Prostate gland (tissue), 2 donors: ENCODE measurements around the gene BMPER. TPM values are rescaled to one million over a fixed set of nuclear protein-coding genes. Genes with fewer than 3 reads are reported as not detected.

ENCODE experiments used
- DNase-seq: peaks from one replicate; pipeline ENCODE4 v3.0.0-alpha.2; 2019; ENCODE audit warnings: low spot score
- H3K27ac ChIP-seq, 2 donors: fragments of 200-600 bp; sonication (generic); 2 replicates each; pipeline ENCODE4 v1.5.1; 2017 to 2019
- H3K27me3 ChIP-seq: fragments of 200-600 bp; sonication (generic); replicated peaks from 2 replicates; pipeline ENCODE4 v1.5.1; 2019; ENCODE audit not compliant: insufficient read depth
- H3K36me3 ChIP-seq, 2 donors: fragments of 200-600 bp; sonication (generic); 1 replicate in 1 of 2; 2 replicates in 1 of 2; pipeline versions ENCODE4 v1.5.1 to v1.8.1; 2017 to 2019
- H3K4me1 ChIP-seq: fragments of 200-600 bp; sonication (generic); replicated peaks from 2 replicates; pipeline ENCODE4 v1.5.1; 2019
- H3K4me3 ChIP-seq, 2 donors: fragments of 200-600 bp; sonication (generic); 2 replicates each; pipeline ENCODE4 v1.5.1; 2017 to 2019
- H3K9me3 ChIP-seq: fragments of 200-600 bp; sonication (generic); 2 replicates; pipeline ENCODE4 v1.5.1; 2017
- CTCF ChIP-seq, 4 experiments: fragments of 200-600 bp in 2 of 4; fragments of 450-650 bp in 2 of 4; sonication (generic) in 2 of 4; IDR thresholded peaks; 1 replicate in 3 of 4; 2 replicates in 1 of 4; pipeline ENCODE4 v1.5.1; 2016 to 2019; ENCODE audit warnings: antibody characterized with exemption in 4 of 4, mild to moderate bottlenecking in 2 of 4, moderate library complexity in 2 of 4
- POLR2A ChIP-seq: fragments of 450-650 bp; IDR thresholded peaks from one replicate; pipeline ENCODE4 v1.6.1; 2016; ENCODE audit warnings: antibody characterized with exemption, mild to moderate bottlenecking
- POLR2AphosphoS5 ChIP-seq: sonication (generic); formaldehyde crosslinking; IDR thresholded peaks from one replicate; pipeline ENCODE4 v1.6.1; 2017; ENCODE audit warnings: antibody characterized with exemption
- WGBS: methylation state at CpG from one replicate; pipeline ENCODE4 v1.1.5; 2018; 5-methylcytosine and 5-hydroxymethylcytosine counted together
- intact Hi-C: fragments of 100-400 bp; cut with DNase I; formaldehyde crosslinking; loops from one replicate; pipeline ENCODE4 v1.14.2; 2022
- total RNA-seq, 2 donors: library from RNA; depleted of rRNA; stranded (reverse); fragments of >200 nt; gene quantifications; one replicate each; pipeline ENCODE4 v1.1.0, GENCODE V29; 2016

BMPER gene
- total RNA-seq, 2 donors from 2014 or later, result 4.5 to 8.4 TPM

- TF ChIP-seq CTCF (IDR thresholded peaks at IDR 0.05), result peak; percentile 61 to 88 (median 79)
- TF ChIP-seq POLR2A, result no peak
- peak; percentile 8 for TF ChIP-seq POLR2AphosphoS5
- Histone ChIP-seq H3K36me3 (no peaks in the 10 kb centered on the region), H3K4me3 (no peak overlapping the region), H3K4me1 (no peaks in the 10 kb centered on the region), H3K27me3 (no peaks in the 10 kb centered on the region), H3K27ac (no peak overlapping the region), H3K9me3 (no peaks in the 10 kb centered on the region)
- peak; percentile 83 for DNase-seq
- WGBS, result 21% methylated on average over 17 of the region's 17 CpGs
- intact Hi-C loops, result loop anchor here (2.0 kb wide), 1 partner anchor 138 kb away; no protein-coding TSS in a partner anchor
Measured at GRCh38 chr7:33895025-33895804, 10.1 kb upstream of the BMPER start.

GRCh38 chr7:33900501-33900900, 4.8 kb upstream of the BMPER start:
- Histone ChIP-seq H3K36me3 (no peaks in the 10 kb centered on the region), H3K4me1 (no peaks in the 10 kb centered on the region), H3K27ac (no peak overlapping the region), H3K9me3 (no peaks in the 10 kb centered on the region), H3K4me3 (no peak overlapping the region), H3K27me3 (peaks cover 4% of the 10 kb centered on the region)
- intact Hi-C loops, result no loop called here
- TF ChIP-seq CTCF (IDR thresholded peaks at IDR 0.05), result no peak
- no peak for TF ChIP-seq POLR2AphosphoS5
- TF ChIP-seq POLR2A, result no peak
- no peak for DNase-seq

- no peak for DNase-seq
- Histone ChIP-seq H3K36me3 (no peaks in the 10 kb centered on the region), H3K27ac (no peak overlapping the region), H3K4me3 (no peak overlapping the region), H3K27me3 (peaks cover 4% of the 10 kb centered on the region), H3K4me1 (no peaks in the 10 kb centered on the region), H3K9me3 (no peaks in the 10 kb centered on the region)
- 95% methylated on average over 4 of the region's 4 CpGs for WGBS
- TF ChIP-seq CTCF (IDR thresholded peaks at IDR 0.05) (no peak), POLR2AphosphoS5 (no peak), POLR2A (no peak)
- intact Hi-C loops, result no loop called here
Measured at GRCh38 chr7:33901199-33901598, 4.1 kb upstream of the BMPER start.

GRCh38 chr7:33901847-33902246, 3.5 kb upstream of the BMPER start:
- TF ChIP-seq POLR2A, result no peak
- TF ChIP-seq POLR2AphosphoS5, result no peak
- no peak for TF ChIP-seq CTCF (IDR thresholded peaks at IDR 0.05)
- Histone ChIP-seq H3K4me1 (no peaks in the 10 kb centered on the region), H3K27me3 (peaks cover 4% of the 10 kb centered on the region), H3K36me3 (no peaks in the 10 kb centered on the region), H3K4me3 (no peak overlapping the region), H3K27ac (no peak overlapping the region), H3K9me3 (no peaks in the 10 kb centered on the region)
- no peak for DNase-seq
- 95% methylated on average over 2 of the region's 2 CpGs for WGBS
- intact Hi-C loops, result no loop called here

GRCh38 chr7:33902746-33903145, 2.6 kb upstream of the BMPER start:
- Histone ChIP-seq H3K4me3 (no peak overlapping the region), H3K9me3 (no peaks in the 10 kb centered on the region), H3K27me3 (peaks cover 4% of the 10 kb centered on the region), H3K4me1 (no peaks in the 10 kb centered on the region), H3K27ac (no peak overlapping the region), H3K36me3 (no peaks in the 10 kb centered on the region)
- intact Hi-C loops, result no loop called here
- 83% methylated on average over 4 of the region's 4 CpGs for WGBS
- TF ChIP-seq POLR2A, result no peak
- no peak for TF ChIP-seq CTCF (IDR thresholded peaks at IDR 0.05)
- no peak for TF ChIP-seq POLR2AphosphoS5
- DNase-seq, result no peak
